Mucosa of rectum (tissue), 2 donors: ENCODE results near the gene CBR3.

ENCODE experiments used
- H3K27ac ChIP-seq, 2 donors: one replicate each; pipeline ENCODE4 v1.7.0; 2013; ENCODE audit warnings: inconsistent platforms in 2 of 2, low read depth in 2 of 2, low read length in 2 of 2
- H3K27me3 ChIP-seq, 2 donors: one replicate each; pipeline ENCODE4 v1.7.0; 2013; ENCODE audit warnings: low read length in 2 of 2; ENCODE audit not compliant: control insufficient read depth in 2 of 2, insufficient read depth in 2 of 2
- H3K36me3 ChIP-seq, 2 donors: one replicate each; pipeline ENCODE4 v1.7.0; 2013; ENCODE audit warnings: low read length in 2 of 2; ENCODE audit not compliant: control insufficient read depth in 2 of 2, insufficient read depth in 2 of 2
- H3K4me1 ChIP-seq, 2 donors: one replicate each; pipeline ENCODE4 v1.7.0; 2013; ENCODE audit warnings: low read length in 2 of 2, mild to moderate bottlenecking in 1 of 2; ENCODE audit not compliant: control insufficient read depth in 2 of 2, insufficient read depth in 2 of 2
- H3K4me3 ChIP-seq, 2 donors: one replicate each; pipeline ENCODE4 v1.7.0; 2013; ENCODE audit warnings: low read length in 2 of 2
- H3K9ac ChIP-seq, 2 donors: one replicate each; pipeline ENCODE4 v1.7.0; 2013; ENCODE audit warnings: low read length in 2 of 2, low read depth in 1 of 2, mild to moderate bottlenecking in 1 of 2
- H3K9me3 ChIP-seq, 2 donors: one replicate each; pipeline ENCODE4 v1.7.0; 2013; ENCODE audit warnings: low read length in 2 of 2; ENCODE audit not compliant: control insufficient read depth in 2 of 2
- donor health status: healthy.
- donor health status: Normal muscosa, but diverticular disease.

CBR3 gene

GRCh38 chr21:36193200-36193599, 58.3 kb downstream of the CBR3 start:
- H3K9ac ChIP-seq: no peak overlapping the region
- no peak overlapping the region for H3K27ac ChIP-seq
- H3K9me3 ChIP-seq: no peaks in the 10 kb centered on the region
- H3K36me3 ChIP-seq: peaks cover 0 to 3% of the 10 kb centered on the region in 2 donors
- H3K27me3 ChIP-seq: no peaks in the 10 kb centered on the region
- peaks cover 17 to 18% of the 10 kb centered on the region in 2 donors for H3K4me1 ChIP-seq
- no peak overlapping the region for H3K4me3 ChIP-seq

DNA sequence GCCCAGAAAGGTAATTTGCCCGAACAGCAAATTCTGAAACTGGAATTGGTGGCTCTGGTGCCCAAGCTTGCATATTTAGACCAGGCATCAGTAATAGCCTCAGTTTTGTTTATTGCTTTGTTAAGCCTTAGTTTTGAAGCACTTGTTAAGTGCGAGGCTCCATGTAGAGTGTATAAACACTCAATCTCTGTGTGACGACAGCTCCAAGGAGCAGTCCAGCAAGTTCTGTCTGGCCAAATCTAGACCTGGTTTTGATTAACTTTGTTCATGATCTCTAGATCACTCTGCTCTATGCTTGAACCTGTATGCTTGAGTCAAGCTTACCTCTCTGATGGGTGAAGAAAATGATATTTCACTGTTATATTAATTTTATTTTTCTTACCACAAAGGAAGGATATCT, 59.1 kb downstream of the CBR3 start:
- Histone ChIP-seq H3K9me3 (no peaks in the 10 kb centered on the region), H3K36me3 (peaks cover 3 to 4% of the 10 kb centered on the region in 2 donors), H3K4me1 (peaks cover 12 to 14% of the 10 kb centered on the region in 2 donors), H3K27me3 (no peaks in the 10 kb centered on the region), H3K27ac (no peak overlapping the region), H3K4me3 (no peak overlapping the region), H3K9ac (no peak overlapping the region)

GRCh38 chr21:36195613-36196012, 60.7 kb downstream of the CBR3 start:
- no peaks in the 10 kb centered on the region for H3K27me3 ChIP-seq
- H3K9ac ChIP-seq: no peak overlapping the region
- no peaks in the 10 kb centered on the region for H3K9me3 ChIP-seq
- peaks cover 10% of the 10 kb centered on the region in 2 donors for H3K4me1 ChIP-seq
- H3K27ac ChIP-seq: no peak overlapping the region
- no peak overlapping the region for H3K4me3 ChIP-seq
- H3K36me3 ChIP-seq: peaks cover 7 to 8% of the 10 kb centered on the region in 2 donors
